Measurements from ENCODE around the gene CYP4F3.

CYP4F3 gene

GRCh38 chr19:15680478-15681322 is 40.0 kb downstream of the CYP4F3 start:
- TF ChIP-seq CTCF (IDR thresholded peaks at IDR 0.05) = no peak
- DNase-seq = no peak
- Histone ChIP-seq H3K4me3 (no peak overlapping the region), H3K27me3 (peaks cover 0 to 9% of the 10 kb centered on the region in 2 donors), H3K36me3 (peaks cover 0 to 5% (median 0%) of the 10 kb centered on the region in 3 donors), H3K9me3 (no peaks in the 10 kb centered on the region), H3K27ac (no peak overlapping the region), H3K4me1 (no peaks in the 10 kb centered on the region)
- intact Hi-C loops (cut with DNase I; ENCODE audit: low total_unique reads) = no loop called here

- TF ChIP-seq CTCF (IDR thresholded peaks at IDR 0.05) = no peak
- H3K27me3 ChIP-seq = peaks cover 0 to 9% of the 10 kb centered on the region in 2 donors
Measured at GRCh38 chr19:15683411-15683810, 42.7 kb downstream of the CYP4F3 start.

GRCh38 chr19:15684828-15685227 is 44.1 kb downstream of the CYP4F3 start:
- intact Hi-C loops (cut with DNase I; ENCODE audit: low total_unique reads) = no loop called here
- Histone ChIP-seq H3K27me3 (peaks cover 0 to 9% of the 10 kb centered on the region in 2 donors), H3K36me3 (peaks cover 0 to 13% (median 0%) of the 10 kb centered on the region in 3 donors), H3K4me3 (no peak overlapping the region), H3K4me1 (no peaks in the 10 kb centered on the region), H3K27ac (no peak overlapping the region), H3K9me3 (peaks cover 3 to 20% (median 17%) of the 10 kb centered on the region in 3 donors)
- TF ChIP-seq CTCF (IDR thresholded peaks at IDR 0.05) = no peak
- no peak for DNase-seq

More at GRCh38 chr19:15683411-15683810, 42.7 kb downstream of the CYP4F3 start:
- Histone ChIP-seq H3K27ac (no peak overlapping the region), H3K9me3 (peaks cover 0 to 12% (median 11%) of the 10 kb centered on the region in 3 donors), H3K4me1 (no peaks in the 10 kb centered on the region), H3K4me3 (no peak overlapping the region), H3K36me3 (peaks cover 0 to 13% (median 0%) of the 10 kb centered on the region in 3 donors)
- DNase-seq = no peak
- intact Hi-C loops (cut with DNase I; ENCODE audit: low total_unique reads) = no loop called here

- Histone ChIP-seq H3K27me3 (no peaks in the 10 kb centered on the region), H3K36me3 (no peaks in the 10 kb centered on the region), H3K4me1 (no peaks in the 10 kb centered on the region), H3K4me3 (no peak overlapping the region), H3K9me3 (peaks cover 0 to 12% (median 0%) of the 10 kb centered on the region in 3 donors), H3K27ac (no peak overlapping the region)
- intact Hi-C loops (cut with DNase I; ENCODE audit: low total_unique reads) = no loop called here
- no peak for DNase-seq
- no peak for TF ChIP-seq CTCF (IDR thresholded peaks at IDR 0.05)
Measured at GRCh38 chr19:15696654-15697194, 56.0 kb downstream of the CYP4F3 start.

GRCh38 chr19:15701757-15702533 is 61.2 kb downstream of the CYP4F3 start:
- no peak overlapping the region for H3K4me3 ChIP-seq
- H3K36me3 ChIP-seq = no peaks in the 10 kb centered on the region
- H3K27me3 ChIP-seq = peaks cover 0 to 9% of the 10 kb centered on the region in 2 donors
- intact Hi-C loops (cut with DNase I; ENCODE audit: low total_unique reads) = no loop called here
- DNase-seq = no peak
- H3K27ac ChIP-seq = no peak overlapping the region
- H3K9me3 ChIP-seq = peaks cover 0 to 5% (median 0%) of the 10 kb centered on the region in 3 donors
- no peak for TF ChIP-seq CTCF (IDR thresholded peaks at IDR 0.05)
- no peaks in the 10 kb centered on the region for H3K4me1 ChIP-seq
